NCI-H748 (cell line): ENCODE results near the gene AGER.
"Not testable (repeated sequence)": the region's sequence is repeated elsewhere in the genome, so short reads cannot be mapped to it uniquely, and the experiment has no call there.

Source experiments
- DNase-seq: peaks from one replicate; lab custom pipeline; 2025; ENCODE audit not compliant: unreplicated experiment; lab: John Stamatoyannopoulos, UW

The AGER gene

GRCh38 chr6:32187725-32188380 lies 3.8 kb upstream of the AGER start:
- not testable (repeated sequence) for DNase-seq

GRCh38 chr6:32187009-32187709 lies 3.1 kb upstream of the AGER start:
- DNase-seq: no peak

GRCh38 chr6:32186151-32186840 lies 2.2 kb upstream of the AGER start:
- not testable (repeated sequence) for DNase-seq

- DNase-seq: not testable (repeated sequence)
These were observed 1.7 kb upstream of the AGER start for GRCh38 chr6:32185681-32186131.

- DNase-seq: no peak
These were observed 470 bp downstream of the AGER start for GRCh38 chr6:32183483-32184083.

- no peak for DNase-seq
These were observed 1.0 kb downstream of the AGER start for GRCh38 chr6:32183030-32183429.

GRCh38 chr6:32182555-32182981 lies 1.5 kb downstream of the AGER start:
- DNase-seq: no peak

- DNase-seq: no peak
These were observed 2.0 kb downstream of the AGER start for GRCh38 chr6:32181915-32182529.

- DNase-seq: no peak
These were observed 2.8 kb downstream of the AGER start for GRCh38 chr6:32181148-32181702.

- DNase-seq: no peak
These were observed 4.2 kb downstream of the AGER start for GRCh38 chr6:32179766-32180405.

- no peak for DNase-seq
These were observed 5.3 kb downstream of the AGER start for GRCh38 chr6:32178547-32179440.

- DNase-seq: peak; percentile 100
These were observed 6.1 kb downstream of the AGER start, which contains the start of gene RNF5 for GRCh38 chr6:32177788-32178546. TSS of gene RNF5 (plus strand) at chr6:32178405. CDS start at chr6:32178512, 107 bp downstream.

- DNase-seq: peak; percentile 94
These were observed 6.8 kb downstream of the AGER start for GRCh38 chr6:32177183-32177787.

GRCh38 chr6:32176476-32177182 lies 7.4 kb downstream of the AGER start:
- peak; percentile 43 for DNase-seq

- peak; percentile 98 for DNase-seq
These were observed 8.2 kb downstream of the AGER start, which contains the start of gene AGPAT1 for GRCh38 chr6:32175711-32176475. TSS of gene AGPAT1 (minus strand) at chr6:32176084. CDS start at chr6:32171496, 4,588 bp downstream.

GRCh38 chr6:32175322-32175710 lies 8.7 kb downstream of the AGER start:
- no peak for DNase-seq

GRCh38 chr6:32174416-32174815 lies 9.6 kb downstream of the AGER start:
- no peak for DNase-seq
